ENCODE measurements around the gene EEF1G. TPM values are rescaled to one million over a fixed set of nuclear protein-coding genes. Genes with fewer than 3 reads are reported as not detected.

The EEF1G gene
- total and polyA plus RNA-seq, 2 of the 13 experiments (the other 11 are each of a cell fraction or from before 2014, with no cell fraction given), result 1,787 to 2,144 TPM

GRCh38 chr11:62601372-62602140 is 27.9 kb upstream of the EEF1G start, which contains the start of gene MTA2 (continued):
- TF ChIP-seq CHCHD3 (CRISPR knock-in tag; IDR thresholded peaks at IDR 0.05) (no peak), ZNF468 (CRISPR knock-in tag; IDR thresholded peaks at IDR 0.05) (no peak), SKI (IDR thresholded peaks at IDR 0.05; ENCODE audit: partially characterized antibody) (no peak), GLI4 (CRISPR knock-in tag; IDR thresholded peaks at IDR 0.05; ENCODE audit: borderline replicate concordance) (peak; percentile 36; the same call in 1 of the 2 replicates), ZNF674 (CRISPR knock-in tag; IDR thresholded peaks at IDR 0.05; ENCODE audit: low read depth) (no peak), RCOR2 (CRISPR knock-in tag; IDR thresholded peaks at IDR 0.05) (no peak), ZNF704 (CRISPR knock-in tag; IDR thresholded peaks at IDR 0.05; ENCODE audit: borderline replicate concordance) (peak; percentile 49; the same call in 1 of the 2 replicates), ZNF207 (IDR thresholded peaks at IDR 0.05; ENCODE audit: borderline replicate concordance) (no peak), FOXM1 (CRISPR knock-in tag; IDR thresholded peaks at IDR 0.05) (no peak), HDAC6 (IDR thresholded peaks at IDR 0.05; ENCODE audit: low read depth, low read length) (no peak), ZNF333 (CRISPR knock-in tag; IDR thresholded peaks at IDR 0.05; ENCODE audit: borderline replicate concordance) (no peak), ZNF800 (CRISPR knock-in tag; IDR thresholded peaks at IDR 0.05) (no peak; the same call in 1 of the 2 replicates), HOXA5 (CRISPR knock-in tag; IDR thresholded peaks at IDR 0.05) (peak; percentile 28; the same call in 1 of the 2 replicates), ZNF768 (CRISPR knock-in tag; IDR thresholded peaks at IDR 0.05) (peak; percentile 14; the same call in 1 of the 2 replicates), RARA (CRISPR knock-in tag; IDR thresholded peaks at IDR 0.05) (no peak), ZNF792 (CRISPR knock-in tag; IDR thresholded peaks at IDR 0.05) (no peak; the same call in 1 of the 2 replicates), ZNF609 (CRISPR knock-in tag; IDR thresholded peaks at IDR 0.05; ENCODE audit: borderline replicate concordance) (peak; percentile 51; the same call in 1 of the 2 replicates), ELF4 (CRISPR knock-in tag; IDR thresholded peaks at IDR 0.05; ENCODE audit: borderline replicate concordance) (0 out of 2 replicates have a peak, but pooled peaks have one; percentile 17), NFATC3 (CRISPR knock-in tag; IDR thresholded peaks at IDR 0.05) (no peak), ZBTB20 (CRISPR knock-in tag; IDR thresholded peaks at IDR 0.05; ENCODE audit: borderline replicate concordance, low read depth) (no peak), KMT2A (CRISPR knock-in tag; IDR thresholded peaks at IDR 0.05) (no peak; the same call in 1 of the 2 replicates), ZNF772 (CRISPR knock-in tag; IDR thresholded peaks at IDR 0.05) (0 out of 2 replicates have a peak, but pooled peaks have one; percentile 14)

All from HepG2 (cell line).